Nephron progenitor cell (in vitro differentiated cells): ENCODE measurements around the gene LARGE2.

Experiments
- DNase-seq: peaks from one replicate; pipeline ENCODE4 v3.0.0; 2021
- H3K27ac Mint-ChIP-seq: 2 replicates; pipeline ENCODE4 v1.8.0; 2021; ENCODE audit warnings: mild to moderate bottlenecking, moderate library complexity, mixed read lengths
- H3K27me3 Mint-ChIP-seq: 2 replicates; pipeline ENCODE4 v1.8.0; 2021; ENCODE audit warnings: mild to moderate bottlenecking, low read depth, mixed read lengths; ENCODE audit not compliant: poor library complexity
- H3K36me3 Mint-ChIP-seq: 2 replicates; pipeline ENCODE4 v1.8.0; 2021; ENCODE audit warnings: low read depth, mixed read lengths
- H3K4me1 Mint-ChIP-seq: 2 replicates; pipeline ENCODE4 v1.8.0; 2021; ENCODE audit warnings: mixed read lengths
- H3K4me3 Mint-ChIP-seq: 2 replicates; pipeline ENCODE4 v1.8.0; 2021; ENCODE audit warnings: mild to moderate bottlenecking, moderate library complexity, mixed read lengths
- H3K9me3 Mint-ChIP-seq: 2 replicates; pipeline ENCODE4 v1.8.0; 2021; ENCODE audit warnings: mild to moderate bottlenecking, moderate library complexity, mixed read lengths
- CTCF ChIP-seq: fragments of 200-600 bp; sonication (generic); IDR thresholded peaks from 2 replicates; pipeline ENCODE4 v1.5.0; 2021; ENCODE audit warnings: antibody characterized with exemption

LARGE2 gene

GRCh38 chr11:45917623-45918330 lies 4.7 kb upstream of the LARGE2 start, which contains the start of gene PEX16:
PEX16 (minus strand) TSS chr11:45917877; CDS start chr11:45917811, 66 bp downstream.
- Mint-ChIP-seq H3K27me3 (peaks cover 26% of the 10 kb centered on the region), H3K4me3 (peak within 1 kb of the TSS; percentile 97), H3K9me3 (no peaks in the 10 kb centered on the region), H3K4me1 (peaks cover 32% of the 10 kb centered on the region), H3K27ac (peak within 1 kb of the TSS; percentile 99), H3K36me3 (no peaks in the 10 kb centered on the region)
- no peak for TF ChIP-seq CTCF
- DNase-seq: peak; percentile 91

GRCh38 chr11:45918331-45918941 lies 4.0 kb upstream of the LARGE2 start:
- TF ChIP-seq CTCF: no peak
- no peaks in the 10 kb centered on the region for H3K9me3 Mint-ChIP-seq
- peak overlapping the region; percentile 99 for H3K27ac Mint-ChIP-seq
- H3K27me3 Mint-ChIP-seq: peaks cover 30% of the 10 kb centered on the region
- H3K36me3 Mint-ChIP-seq: no peaks in the 10 kb centered on the region
- H3K4me3 Mint-ChIP-seq: peak overlapping the region; percentile 97
- peak; percentile 86 for DNase-seq
- peaks cover 34% of the 10 kb centered on the region for H3K4me1 Mint-ChIP-seq

- H3K27me3 Mint-ChIP-seq: peaks cover 37% of the 10 kb centered on the region
- no peaks in the 10 kb centered on the region for H3K36me3 Mint-ChIP-seq
- H3K27ac Mint-ChIP-seq: no peak overlapping the region
- peaks cover 3% of the 10 kb centered on the region for H3K9me3 Mint-ChIP-seq
- H3K4me1 Mint-ChIP-seq: peaks cover 38% of the 10 kb centered on the region
- DNase-seq: no peak
- peak overlapping the region; percentile 97 for H3K4me3 Mint-ChIP-seq
- TF ChIP-seq CTCF: no peak
Observed at GRCh38 chr11:45918962-45919675, 3.3 kb upstream of the LARGE2 start.

GRCh38 chr11:45919806-45920530 lies 2.5 kb upstream of the LARGE2 start:
- peaks cover 6% of the 10 kb centered on the region for H3K9me3 Mint-ChIP-seq
- TF ChIP-seq CTCF: no peak
- peaks cover 42% of the 10 kb centered on the region for H3K4me1 Mint-ChIP-seq
- no peak overlapping the region for H3K27ac Mint-ChIP-seq
- DNase-seq: no peak
- no peaks in the 10 kb centered on the region for H3K36me3 Mint-ChIP-seq
- peaks cover 45% of the 10 kb centered on the region for H3K27me3 Mint-ChIP-seq
- H3K4me3 Mint-ChIP-seq: peak overlapping the region; percentile 36

GRCh38 chr11:45920531-45921477 lies 1.7 kb upstream of the LARGE2 start:
- no peak overlapping the region for H3K27ac Mint-ChIP-seq
- peaks cover 54% of the 10 kb centered on the region for H3K27me3 Mint-ChIP-seq
- no peaks in the 10 kb centered on the region for H3K36me3 Mint-ChIP-seq

More at GRCh38 chr11:45920531-45921477, 1.7 kb upstream of the LARGE2 start:
- DNase-seq: no peak
- peaks cover 6% of the 10 kb centered on the region for H3K9me3 Mint-ChIP-seq
- no peak for TF ChIP-seq CTCF
- peak overlapping the region; percentile 74 for H3K4me3 Mint-ChIP-seq
- peaks cover 42% of the 10 kb centered on the region for H3K4me1 Mint-ChIP-seq
